HG03558 (cell line): ENCODE results near the gene GDPD2.

Experiments used
- ATAC-seq: cut with Tn5 transposase; IDR thresholded peaks from one replicate; pipeline ENCODE4 v1.9.1; 2021; ENCODE audit warnings: moderate number of reproducible peaks; ENCODE audit not compliant: unreplicated experiment; ENCODE audit errors: extremely low read depth

Gene GDPD2

GRCh38 chrX:70468709-70469108 is 45.6 kb downstream of the GDPD2 start:
- ATAC-seq: no peak

GRCh38 chrX:70470850-70471289 is 47.8 kb downstream of the GDPD2 start:
- ATAC-seq: no peak

GRCh38 chrX:70476166-70476933 is 53.2 kb downstream of the GDPD2 start:
- no peak for ATAC-seq

- no peak for ATAC-seq
Observed at GRCh38 chrX:70476934-70477733, 54.0 kb downstream of the GDPD2 start.

- ATAC-seq: no peak
Observed at GRCh38 chrX:70477734-70478075, 54.6 kb downstream of the GDPD2 start.

- no peak for ATAC-seq
Observed at GRCh38 chrX:70478526-70479245, 55.6 kb downstream of the GDPD2 start.

- no peak for ATAC-seq
Observed at GRCh38 chrX:70479247-70479921, 56.3 kb downstream of the GDPD2 start.

- ATAC-seq: no peak
Observed at GRCh38 chrX:70479922-70480659, 57.0 kb downstream of the GDPD2 start.

GRCh38 chrX:70480660-70481018 is 57.5 kb downstream of the GDPD2 start:
- ATAC-seq: no peak

GRCh38 chrX:70481471-70482270 is 58.6 kb downstream of the GDPD2 start:
- ATAC-seq: no peak

- no peak for ATAC-seq
Observed at GRCh38 chrX:70482300-70482699, 59.2 kb downstream of the GDPD2 start.
